ENCODE results near the gene BRSK1. TPM values are rescaled to one million over a fixed set of nuclear protein-coding genes. Genes with fewer than 3 reads are reported as not detected.

Gene BRSK1
- polyA plus RNA-seq, 3 donors, result 12.7 to 16.2 (median 14.6) TPM

- DNase-seq (ENCODE audit: extremely low read depth in 1 of 11, low read depth in 9 of 11, low spot score in 4 of 11), result no peak
Measured at GRCh38 chr19:55341595-55342531, 58.1 kb downstream of the BRSK1 start.

GRCh38 chr19:55344444-55344843 lies 60.6 kb downstream of the BRSK1 start:
- no peak for DNase-seq (ENCODE audit: extremely low read depth in 1 of 11, low read depth in 9 of 11, low spot score in 4 of 11)

- DNase-seq (ENCODE audit: extremely low read depth in 1 of 11, low read depth in 9 of 11, low spot score in 4 of 11), result no peak
Measured at GRCh38 chr19:55345101-55345817, 61.5 kb downstream of the BRSK1 start.

- DNase-seq (ENCODE audit: extremely low read depth in 1 of 11, low read depth in 9 of 11, low spot score in 4 of 11), result no peak
Measured at GRCh38 chr19:55345818-55346724, 62.3 kb downstream of the BRSK1 start.

GRCh38 chr19:55346725-55347441 lies 63.1 kb downstream of the BRSK1 start:
- DNase-seq (ENCODE audit: extremely low read depth in 1 of 11, low read depth in 9 of 11, low spot score in 4 of 11), result no peak

- no peak for DNase-seq (ENCODE audit: extremely low read depth in 1 of 11, low read depth in 9 of 11, low spot score in 4 of 11)
Measured at GRCh38 chr19:55347442-55348009, 63.7 kb downstream of the BRSK1 start.

- DNase-seq (ENCODE audit: extremely low read depth in 1 of 11, low read depth in 9 of 11, low spot score in 4 of 11), result no peak
Measured at GRCh38 chr19:55348317-55349034, 64.7 kb downstream of the BRSK1 start.

GRCh38 chr19:55350620-55351315 lies 67.0 kb downstream of the BRSK1 start:
- no peak for DNase-seq (ENCODE audit: extremely low read depth in 1 of 11, low read depth in 9 of 11, low spot score in 4 of 11)

- no peak for DNase-seq (ENCODE audit: extremely low read depth in 1 of 11, low read depth in 9 of 11, low spot score in 4 of 11)
Measured at GRCh38 chr19:55352040-55352439, 68.2 kb downstream of the BRSK1 start.

GRCh38 chr19:55352549-55353145 lies 68.8 kb downstream of the BRSK1 start:
- DNase-seq (ENCODE audit: extremely low read depth in 1 of 11, low read depth in 9 of 11, low spot score in 4 of 11), result no peak

GRCh38 chr19:55353356-55353802 lies 69.6 kb downstream of the BRSK1 start:
- no peak for DNase-seq (ENCODE audit: extremely low read depth in 1 of 11, low read depth in 9 of 11, low spot score in 4 of 11)

- DNase-seq (ENCODE audit: extremely low read depth in 1 of 11, low read depth in 9 of 11, low spot score in 4 of 11), result no peak
Measured at GRCh38 chr19:55353803-55354697, 70.3 kb downstream of the BRSK1 start.

- DNase-seq (ENCODE audit: extremely low read depth in 1 of 11, low read depth in 9 of 11, low spot score in 4 of 11), result no peak
Measured at GRCh38 chr19:55354698-55355212, 71.0 kb downstream of the BRSK1 start, which contains the start of gene COX6B2. TSS of gene COX6B2 (minus strand) at chr19:55354719. CDS start at chr19:55354521, 198 bp downstream.

- no peak for DNase-seq (ENCODE audit: extremely low read depth in 1 of 11, low read depth in 9 of 11, low spot score in 4 of 11)
Measured at GRCh38 chr19:55355213-55355821, 71.5 kb downstream of the BRSK1 start.

- no peak for DNase-seq (ENCODE audit: extremely low read depth in 1 of 11, low read depth in 9 of 11, low spot score in 4 of 11)
Measured at GRCh38 chr19:55358493-55358892, 74.7 kb downstream of the BRSK1 start.
